Fibroblast of gingiva (primary cell): Measurements from ENCODE around the gene RAB8B.

Source experiments
- DNase-seq: peaks from one replicate; pipeline ENCODE4 v3.0.0-alpha.2; 2011; ENCODE audit warnings: low read depth

RAB8B gene

GRCh38 chr15:63238171-63238570 is 48.8 kb downstream of the RAB8B start:
- no peak for DNase-seq

- DNase-seq: peak; percentile 87
Measured at GRCh38 chr15:63238796-63239195, 49.4 kb downstream of the RAB8B start.

- DNase-seq: no peak
Measured at GRCh38 chr15:63240109-63240508, 50.7 kb downstream of the RAB8B start.

- DNase-seq: no peak
Measured at GRCh38 chr15:63241316-63241715, 51.9 kb downstream of the RAB8B start.

- peak; percentile 88 for DNase-seq
Measured at GRCh38 chr15:63243101-63243500, 53.7 kb downstream of the RAB8B start.

GRCh38 chr15:63243776-63244175 is 54.4 kb downstream of the RAB8B start:
- no peak for DNase-seq

GRCh38 chr15:63244399-63244798 is 55.0 kb downstream of the RAB8B start:
- DNase-seq: no peak

GRCh38 chr15:63244976-63245645 is 55.7 kb downstream of the RAB8B start:
- no peak for DNase-seq

- DNase-seq: peak; percentile 92
Measured at GRCh38 chr15:63246691-63247469, 57.5 kb downstream of the RAB8B start.

- peak; percentile 80 for DNase-seq
Measured at GRCh38 chr15:63250312-63250965, 61.0 kb downstream of the RAB8B start.

GRCh38 chr15:63251701-63252100 is 62.3 kb downstream of the RAB8B start:
- DNase-seq: no peak

GRCh38 chr15:63252292-63252691 is 62.9 kb downstream of the RAB8B start:
- no peak for DNase-seq

- DNase-seq: no peak
Measured at GRCh38 chr15:63254991-63255390, 65.6 kb downstream of the RAB8B start.

GRCh38 chr15:63255489-63255990 is 66.1 kb downstream of the RAB8B start:
- no peak for DNase-seq

GRCh38 chr15:63256433-63257274 is 67.2 kb downstream of the RAB8B start:
- DNase-seq: peak; percentile 49

GRCh38 chr15:63258658-63259057 is 69.3 kb downstream of the RAB8B start:
- no peak for DNase-seq

- no peak for DNase-seq
Measured at GRCh38 chr15:63260791-63261190, 71.4 kb downstream of the RAB8B start.

- no peak for DNase-seq
Measured at GRCh38 chr15:63261311-63261710, 71.9 kb downstream of the RAB8B start.

- DNase-seq: no peak
Measured at GRCh38 chr15:63263519-63263918, 74.1 kb downstream of the RAB8B start.

- DNase-seq: peak; percentile 85
Measured at GRCh38 chr15:63264688-63265293, 75.4 kb downstream of the RAB8B start.

GRCh38 chr15:63274427-63274826 is 85.0 kb downstream of the RAB8B start:
- DNase-seq: no peak
